OCI-M2 (cell line): ENCODE data around the gene UBE2Q1.

ENCODE experiments used
- DNase-seq: peaks from one replicate; lab custom pipeline; 2025; ENCODE audit not compliant: unreplicated experiment; lab: John Stamatoyannopoulos, UW

The UBE2Q1 gene

GRCh38 chr1:154512760-154513159, 45.7 kb downstream of the UBE2Q1 start:
- DNase-seq, result no peak

- no peak for DNase-seq
Observed at GRCh38 chr1:154503898-154504297, 54.6 kb downstream of the UBE2Q1 start.

- DNase-seq, result no peak
Observed at GRCh38 chr1:154502744-154503115, 55.7 kb downstream of the UBE2Q1 start.

DNA sequence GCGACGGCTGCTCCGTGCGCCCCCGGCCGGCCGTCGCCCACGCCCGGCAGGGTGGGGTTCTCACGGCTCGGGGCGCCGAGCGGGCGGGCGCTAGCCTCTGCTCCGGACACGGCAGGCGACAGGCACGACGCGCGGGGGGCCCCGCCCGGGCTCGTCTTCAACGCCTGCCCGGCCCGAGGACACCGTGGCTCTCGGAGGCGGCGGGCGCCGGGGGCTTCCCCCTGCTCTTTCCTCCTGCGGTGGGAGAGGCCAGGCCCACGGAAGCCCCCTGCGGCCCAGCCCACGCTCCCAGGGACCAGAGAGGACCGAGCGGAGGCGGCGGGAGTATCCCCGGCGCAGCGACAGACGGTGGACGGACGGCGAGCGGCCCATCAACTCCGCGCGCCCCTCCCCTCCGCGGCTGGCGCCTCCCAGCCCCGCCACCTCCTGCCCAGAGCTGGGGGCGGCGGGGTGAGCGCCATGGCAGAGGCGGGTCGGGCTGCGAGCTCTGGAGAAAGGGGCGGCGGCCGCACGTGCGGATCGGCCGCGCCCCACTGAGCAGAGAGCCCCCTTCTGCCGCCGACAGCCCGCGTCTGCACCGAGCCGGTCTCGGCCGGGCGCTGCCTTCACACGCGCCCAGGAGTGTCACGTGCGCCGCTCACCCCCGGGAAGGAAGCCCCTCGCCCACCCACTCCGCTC, 56.3 kb downstream of the UBE2Q1 start, which contains the start of the genes SHE and TDRD10:
Gene SHE (minus strand): TSS at position 347 of the 678 bp plus-strand sequence. CDS start 386 bp downstream, outside the sequence.
Gene TDRD10 (plus strand): TSS at position 154 of the 678 bp plus-strand sequence. CDS start 4,685 bp downstream, outside the sequence.
- no peak for DNase-seq

- no peak for DNase-seq
Observed at GRCh38 chr1:154501423-154502065, 56.9 kb downstream of the UBE2Q1 start.

DNA sequence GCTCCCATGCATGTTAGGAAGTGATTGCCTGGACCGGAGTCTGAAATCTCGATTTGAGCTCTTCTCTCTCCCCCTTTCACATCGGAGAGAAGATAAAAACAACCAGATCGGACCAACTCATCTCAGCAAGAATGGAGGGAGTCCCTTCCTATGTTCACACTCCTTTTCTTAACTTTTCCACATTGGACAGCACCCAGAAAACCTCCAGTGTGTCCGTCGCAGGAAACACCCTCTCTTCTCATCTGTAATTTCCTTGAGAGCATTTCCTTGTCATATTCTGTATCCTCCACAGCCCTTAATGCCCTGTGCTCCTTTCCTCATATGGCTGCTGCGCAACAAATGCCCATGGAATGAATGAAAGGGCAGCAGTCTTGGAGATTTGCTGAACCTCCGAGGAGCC, 57.9 kb downstream of the UBE2Q1 start:
- no peak for DNase-seq

DNA sequence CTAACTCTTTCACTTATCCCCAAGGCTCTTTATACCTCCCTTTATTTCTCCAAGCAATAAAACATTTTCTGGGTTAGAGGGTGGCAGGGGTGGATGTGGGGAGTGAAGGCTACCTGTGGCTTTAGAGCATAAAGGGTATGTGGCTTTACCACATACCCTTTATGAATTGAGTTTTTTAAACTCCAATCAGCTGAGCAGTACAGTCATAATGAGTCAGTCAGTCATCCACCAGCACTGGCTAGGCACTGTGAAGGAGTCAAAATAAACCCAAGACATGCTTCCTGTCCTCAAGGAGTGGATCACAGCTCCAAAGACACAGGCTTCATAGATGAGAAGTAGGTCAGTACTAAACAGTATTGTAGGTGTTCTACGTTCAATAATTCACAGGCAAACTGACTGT, 59.0 kb downstream of the UBE2Q1 start:
- no peak for DNase-seq
